Smooth muscle cell (in vitro differentiated cells): ENCODE measurements around the gene CSNK1E. TPM values are rescaled to one million over a fixed set of nuclear protein-coding genes. Genes with fewer than 3 reads are reported as not detected.

ENCODE experiments used
- DNase-seq: peaks from one replicate; lab custom pipeline; 2025; ENCODE audit not compliant: unreplicated experiment; lab: John Stamatoyannopoulos, UW
- H2AFZ ChIP-seq: fragments of 200-600 bp; sonication (generic); 2 replicates; pipeline ENCODE4 v1.6.0; 2016; ENCODE audit warnings: antibody characterized with exemption, low read depth, mild to moderate bottlenecking
- H3F3A ChIP-seq: fragments of 200-600 bp; sonication (generic); 2 replicates; pipeline ENCODE4 v1.6.0; 2017; ENCODE audit warnings: antibody characterized with exemption, low read depth
- H3K27ac ChIP-seq: fragments of 200-600 bp; sonication (generic); 2 replicates; pipeline ENCODE4 v1.5.1; 2016; ENCODE audit warnings: low read depth, mild to moderate bottlenecking
- H3K27me3 ChIP-seq: fragments of 200-600 bp; sonication (generic); 2 replicates; pipeline ENCODE4 v1.6.1; 2016; ENCODE audit warnings: low read depth, mild to moderate bottlenecking
- H3K36me3 ChIP-seq: fragments of 200-600 bp; sonication (generic); 2 replicates; pipeline ENCODE4 v1.5.1; 2016; ENCODE audit warnings: low read depth
- H3K4me1 ChIP-seq: fragments of 200-600 bp; sonication (generic); 2 replicates; pipeline ENCODE4 v1.5.1; 2016; ENCODE audit warnings: low read depth
- H3K4me2 ChIP-seq: fragments of 200-600 bp; sonication (generic); 2 replicates; pipeline ENCODE4 v1.6.0; 2016; ENCODE audit warnings: mild to moderate bottlenecking
- H3K4me3 ChIP-seq: fragments of 200-600 bp; sonication (generic); 2 replicates; pipeline ENCODE4 v1.5.1; 2016; ENCODE audit warnings: mild to moderate bottlenecking
- H3K79me2 ChIP-seq: fragments of 200-600 bp; sonication (generic); 2 replicates; pipeline ENCODE4 v1.6.0; 2016; ENCODE audit warnings: low read depth, mild to moderate bottlenecking
- H3K9ac ChIP-seq: fragments of 200-600 bp; sonication (generic); 2 replicates; pipeline ENCODE4 v1.6.0; 2016; ENCODE audit warnings: low read depth
- H3K9me3 ChIP-seq: fragments of 200-600 bp; sonication (generic); replicated peaks from 2 replicates; pipeline ENCODE4 v1.5.1; 2016; ENCODE audit warnings: low read depth
- H4K20me1 ChIP-seq: fragments of 200-600 bp; sonication (generic); 2 replicates; pipeline ENCODE4 v1.6.0; 2016; ENCODE audit warnings: low read depth
- WGBS: methylation state at CpG from one replicate; pipeline ENCODE4 v1.1.7; 2016; ENCODE audit warnings: low lambda C conversion rate; 5-methylcytosine and 5-hydroxymethylcytosine counted together
- polyA plus RNA-seq: library from polyadenylated mRNA; unstranded; fragments of >200 nt; fragmentation: Nextera tagmentation; extraction: Ambion mirVana; gene quantifications from 2 replicates; pipeline ENCODE4 v1.2.1, GENCODE V29; 2016
- total RNA-seq: library from RNA; depleted of rRNA; stranded (reverse); fragments of >200 nt; gene quantifications from 2 replicates; pipeline ENCODE4 v1.2.3, GENCODE V29; 2014
- TF ChIP-seq, protein P1 (sequence below): fragments of 200-600 bp; sonication (generic); IDR thresholded peaks from 2 replicates; pipeline ENCODE4 v1.5.1; 2017; ENCODE audit warnings: borderline replicate concordance, mild to moderate bottlenecking, antibody characterized with exemption; ENCODE audit not compliant: insufficient read depth, poor library complexity, severe bottlenecking

The CSNK1E gene
- total and polyA plus RNA-seq, 2 experiments from 2014 or later, result 94.7 to 154 TPM

DNA sequence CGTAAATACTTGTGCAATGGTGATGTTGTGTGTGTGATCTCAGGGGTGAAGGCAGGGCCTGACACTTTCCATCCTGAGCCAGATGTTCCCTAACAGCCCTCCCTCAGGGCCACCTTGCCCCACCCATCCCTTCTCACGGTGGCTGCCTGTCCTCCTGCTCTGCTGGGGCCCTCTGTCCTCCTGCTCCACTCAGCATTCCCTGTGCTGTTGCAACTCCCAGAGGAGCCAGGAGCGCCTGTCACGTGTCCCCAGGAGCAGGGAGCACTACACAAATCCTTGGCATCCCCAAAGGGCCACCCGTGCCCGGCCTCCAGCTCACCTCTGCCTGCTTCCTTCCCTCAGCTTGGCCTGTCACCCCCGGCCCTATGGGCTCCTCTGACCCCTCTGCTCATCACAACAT is 10.2 kb upstream of the CSNK1E start:
- no peaks in the 10 kb centered on the region for H3K36me3 ChIP-seq
- peak overlapping the region; percentile 32 for H2AFZ ChIP-seq
- no peaks in the 10 kb centered on the region for H3K9me3 ChIP-seq
- TF ChIP-seq, protein P1, sequence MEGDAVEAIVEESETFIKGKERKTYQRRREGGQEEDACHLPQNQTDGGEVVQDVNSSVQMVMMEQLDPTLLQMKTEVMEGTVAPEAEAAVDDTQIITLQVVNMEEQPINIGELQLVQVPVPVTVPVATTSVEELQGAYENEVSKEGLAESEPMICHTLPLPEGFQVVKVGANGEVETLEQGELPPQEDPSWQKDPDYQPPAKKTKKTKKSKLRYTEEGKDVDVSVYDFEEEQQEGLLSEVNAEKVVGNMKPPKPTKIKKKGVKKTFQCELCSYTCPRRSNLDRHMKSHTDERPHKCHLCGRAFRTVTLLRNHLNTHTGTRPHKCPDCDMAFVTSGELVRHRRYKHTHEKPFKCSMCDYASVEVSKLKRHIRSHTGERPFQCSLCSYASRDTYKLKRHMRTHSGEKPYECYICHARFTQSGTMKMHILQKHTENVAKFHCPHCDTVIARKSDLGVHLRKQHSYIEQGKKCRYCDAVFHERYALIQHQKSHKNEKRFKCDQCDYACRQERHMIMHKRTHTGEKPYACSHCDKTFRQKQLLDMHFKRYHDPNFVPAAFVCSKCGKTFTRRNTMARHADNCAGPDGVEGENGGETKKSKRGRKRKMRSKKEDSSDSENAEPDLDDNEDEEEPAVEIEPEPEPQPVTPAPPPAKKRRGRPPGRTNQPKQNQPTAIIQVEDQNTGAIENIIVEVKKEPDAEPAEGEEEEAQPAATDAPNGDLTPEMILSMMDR, result no peak
- H3K4me1 ChIP-seq, result no peaks in the 10 kb centered on the region
- H3K27ac ChIP-seq, result peak overlapping the region; percentile 82
- H3F3A ChIP-seq, result no peaks in the 10 kb centered on the region
- no peaks in the 10 kb centered on the region for H3K27me3 ChIP-seq
- H3K9ac ChIP-seq, result peak overlapping the region; percentile 26
- H4K20me1 ChIP-seq, result no peaks in the 10 kb centered on the region
- peak overlapping the region; percentile 69 for H3K4me2 ChIP-seq
- 73% methylated on average over 7 of the region's 7 CpGs for WGBS
- H3K79me2 ChIP-seq, result no peaks in the 10 kb centered on the region
- DNase-seq, result no peak
- H3K4me3 ChIP-seq, result no peak overlapping the region

DNA sequence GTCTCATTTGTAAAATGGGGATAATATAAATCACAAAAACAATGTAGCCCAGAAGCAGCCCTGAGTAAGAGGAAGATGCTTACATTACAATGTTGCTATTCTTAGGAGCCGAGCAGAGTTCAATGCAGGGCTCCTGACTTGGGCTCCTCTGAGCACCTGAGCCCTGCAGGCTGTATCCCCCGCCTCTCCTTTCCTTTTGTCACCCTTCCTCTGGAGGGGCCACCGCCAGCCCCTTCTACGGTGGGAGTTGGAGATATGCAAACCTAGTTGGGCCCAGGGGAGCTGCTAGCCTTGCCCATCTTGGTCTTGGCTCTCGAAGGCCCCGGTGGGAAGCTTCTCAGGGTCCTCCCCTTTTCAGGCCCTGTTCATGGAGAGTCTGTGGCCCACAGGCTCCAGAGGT is 8.4 kb upstream of the CSNK1E start:
- Histone ChIP-seq H3K79me2 (no peaks in the 10 kb centered on the region), H2AFZ (no peak overlapping the region), H3K36me3 (no peaks in the 10 kb centered on the region), H3F3A (no peaks in the 10 kb centered on the region), H3K9ac (no peak overlapping the region), H3K4me2 (no peak overlapping the region), H3K4me3 (no peak overlapping the region), H3K9me3 (no peaks in the 10 kb centered on the region), H4K20me1 (no peaks in the 10 kb centered on the region), H3K27me3 (no peaks in the 10 kb centered on the region), H3K27ac (no peak overlapping the region), H3K4me1 (no peaks in the 10 kb centered on the region)
- TF ChIP-seq, protein P1, result no peak
- DNase-seq, result no peak
- WGBS, result 77% methylated on average over 6 of the region's 6 CpGs

DNA sequence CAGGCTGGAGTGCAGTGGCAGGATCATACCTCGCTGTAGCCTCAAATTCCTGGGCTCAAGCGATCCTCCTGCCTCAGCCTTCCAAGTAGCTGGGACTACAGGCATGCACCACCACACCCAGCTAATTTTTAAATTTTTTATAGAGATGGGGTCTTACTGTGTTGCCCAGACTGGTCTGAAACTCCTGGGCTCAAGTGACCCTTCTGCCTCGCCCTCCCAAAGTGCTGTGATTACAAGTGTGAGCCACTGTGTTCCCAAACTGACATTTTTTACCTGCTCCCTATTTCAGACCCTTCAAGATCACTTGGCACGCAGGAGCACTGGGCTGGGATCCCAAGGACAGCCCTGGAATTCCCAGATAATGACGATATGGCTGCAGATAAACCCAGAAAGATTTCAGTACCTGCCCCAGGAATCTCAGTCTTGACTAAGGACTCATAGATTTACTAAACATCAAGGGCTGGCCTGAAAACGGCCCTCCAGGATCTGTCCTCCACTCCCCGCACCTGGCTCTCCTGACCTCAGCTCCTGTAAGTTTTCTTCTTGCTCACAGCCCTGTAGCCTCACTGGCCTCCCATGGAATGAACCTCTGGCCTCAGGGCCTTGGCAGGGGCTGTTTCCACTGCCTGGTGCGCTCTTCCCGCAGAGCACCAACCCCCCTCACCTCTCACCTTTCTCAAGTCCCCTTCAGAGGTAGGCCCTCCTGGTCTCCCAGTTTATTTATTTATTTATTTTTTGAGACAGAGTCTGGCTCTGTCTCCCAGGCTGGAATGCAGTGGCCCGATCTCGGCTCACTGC is 3.6 kb upstream of the CSNK1E start:
- TF ChIP-seq, protein P1, result no peak
- H3K27me3 ChIP-seq, result no peaks in the 10 kb centered on the region

More for the DNA sequence above, 3.6 kb upstream of the CSNK1E start:
- WGBS, result 93% methylated on average over 11 of the region's 11 CpGs
- no peaks in the 10 kb centered on the region for H3K36me3 ChIP-seq
- H3K9ac ChIP-seq, result no peak overlapping the region
- H3K27ac ChIP-seq, result no peak overlapping the region
- no peak overlapping the region for H3K4me2 ChIP-seq
- peaks cover 12% of the 10 kb centered on the region for H3K79me2 ChIP-seq
- no peak overlapping the region for H3K4me3 ChIP-seq
- H3K9me3 ChIP-seq, result no peaks in the 10 kb centered on the region
- DNase-seq, result no peak
- H3F3A ChIP-seq, result peaks cover 20% of the 10 kb centered on the region
- peaks cover 18% of the 10 kb centered on the region for H3K4me1 ChIP-seq
- H2AFZ ChIP-seq, result no peak overlapping the region
- peaks cover 7% of the 10 kb centered on the region for H4K20me1 ChIP-seq
